Activated CD8-positive, alpha-beta memory T cell treated with anti-CD3 and anti-CD28 coated beads for 1 hour (primary cell): Measurements from ENCODE around the gene PTPRO.

Source experiments
- DNase-seq, 2 donors: peaks; one replicate each; pipeline ENCODE4 v3.0.0-alpha.2; 2020; ENCODE audit warnings: low read depth in 1 of 2; ENCODE audit errors: extremely low read depth in 1 of 2

PTPRO gene

GRCh38 chr12:15322164-15323061 is at the start of gene PTPRO:
Gene PTPRO, plus strand, starts transcription at chr12:15322508.
- DNase-seq: no peak

DNA sequence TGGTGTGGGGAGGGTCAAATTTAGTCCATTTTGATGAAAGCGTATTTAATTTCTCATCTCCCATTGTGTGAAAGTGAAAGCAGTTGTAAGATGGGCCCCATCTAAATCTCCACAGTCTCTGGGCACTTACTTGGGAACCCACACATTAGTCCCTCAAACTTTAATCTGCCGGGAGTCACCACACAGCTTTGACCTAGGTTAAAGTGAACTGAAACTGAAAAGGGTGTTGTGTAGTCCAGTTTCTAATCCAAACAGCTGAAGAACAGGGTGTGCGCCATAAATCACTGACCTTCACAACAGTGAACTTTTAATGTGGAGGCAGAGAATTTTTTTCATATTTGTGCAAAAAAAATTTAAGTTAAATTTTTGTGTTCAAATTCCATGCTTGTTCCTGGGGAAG is 48.4 kb upstream of the PTPRO start:
- DNase-seq: no peak

DNA sequence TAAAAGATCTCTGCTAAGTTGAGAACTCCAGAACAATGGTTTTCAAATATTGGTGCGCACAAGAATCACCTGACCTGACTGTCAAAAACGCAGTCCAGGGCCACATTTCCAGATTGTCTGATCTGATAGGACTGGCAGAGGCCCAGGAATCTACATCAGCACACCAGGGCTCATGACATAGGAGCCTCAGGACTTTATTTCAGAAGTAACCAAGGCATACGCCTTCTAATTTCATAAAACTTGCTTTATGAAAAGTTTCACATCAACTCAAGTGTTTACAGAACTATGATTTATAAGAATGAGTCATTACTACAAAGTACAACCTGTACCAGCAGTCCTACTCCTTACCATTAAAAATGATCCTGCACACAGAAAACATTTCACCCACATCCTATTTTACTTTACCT is 47.7 kb upstream of the PTPRO start:
- DNase-seq: no peak

- no peak for DNase-seq
Observed at GRCh38 chr12:15276088-15276698, 46.1 kb upstream of the PTPRO start.

GRCh38 chr12:15278816-15279658 is 43.3 kb upstream of the PTPRO start:
- no peak for DNase-seq

GRCh38 chr12:15280930-15281329 is 41.4 kb upstream of the PTPRO start:
- DNase-seq: no peak

- DNase-seq: no peak
Observed at GRCh38 chr12:15289192-15289591, 33.1 kb upstream of the PTPRO start.

GRCh38 chr12:15293731-15294130 is 28.6 kb upstream of the PTPRO start:
- no peak for DNase-seq

GRCh38 chr12:15299947-15300346 is 22.4 kb upstream of the PTPRO start:
- DNase-seq: no peak

DNA sequence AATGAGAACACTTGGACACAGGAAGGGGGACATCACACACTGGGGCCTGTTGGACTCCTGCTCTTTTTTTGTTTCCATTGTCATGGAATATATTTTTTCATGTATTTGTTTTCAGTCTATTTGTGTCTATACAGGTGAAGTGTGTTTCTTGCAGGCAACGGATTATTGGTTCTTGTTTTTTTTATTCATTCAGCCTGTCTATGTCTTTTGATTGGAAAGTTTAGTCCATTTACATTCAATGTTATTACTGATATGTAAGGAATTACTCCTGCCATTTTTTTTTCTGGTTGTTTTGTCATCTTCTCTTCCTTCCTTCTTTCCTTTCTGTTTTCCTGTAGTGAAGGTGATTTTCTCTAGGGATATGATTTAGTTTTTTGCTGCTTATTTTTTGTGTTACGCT is 18.0 kb upstream of the PTPRO start:
- no peak for DNase-seq

GRCh38 chr12:15306605-15307004 is 15.7 kb upstream of the PTPRO start:
- DNase-seq: no peak

GRCh38 chr12:15307079-15307478 is 15.2 kb upstream of the PTPRO start:
- DNase-seq: no peak

DNA sequence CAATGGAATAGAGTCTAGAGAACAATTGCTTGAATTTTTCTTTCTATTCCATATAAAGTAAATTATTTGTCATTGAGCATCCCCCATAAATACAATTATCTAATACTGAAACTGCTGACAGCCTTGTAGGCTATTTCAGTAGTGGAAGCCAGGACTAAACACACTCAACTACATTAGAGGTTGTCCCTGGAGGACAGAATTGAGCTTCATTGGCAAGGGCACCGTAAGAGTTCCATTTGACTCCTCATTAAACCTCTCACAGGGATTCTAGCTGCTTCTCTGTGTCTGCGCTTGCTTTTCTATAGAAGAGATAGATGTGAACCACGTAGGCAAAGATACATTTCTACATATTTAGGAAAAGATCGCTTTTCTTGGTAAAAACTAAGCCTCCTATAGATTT is 3.5 kb upstream of the PTPRO start:
- DNase-seq: no peak

DNA sequence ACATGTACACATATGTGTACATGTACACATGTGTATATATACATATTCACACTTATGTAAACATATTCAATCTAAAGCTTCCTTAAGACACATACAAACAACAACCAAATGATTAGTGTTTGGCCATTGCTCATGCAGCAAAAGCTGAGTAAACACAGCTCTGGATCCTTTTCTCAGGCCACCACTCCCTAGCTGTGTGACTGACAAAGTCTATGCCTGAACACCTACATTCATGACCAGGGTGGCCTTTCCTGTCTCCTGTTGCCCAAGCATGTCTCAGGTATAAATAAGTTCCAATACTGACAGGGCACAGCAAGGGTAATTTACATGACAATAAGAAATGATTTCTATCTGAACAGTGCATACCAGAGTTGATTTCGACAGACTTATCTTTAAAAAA is 1.4 kb upstream of the PTPRO start:
- DNase-seq: no peak

- DNase-seq: no peak
Observed at GRCh38 chr12:15323480-15323879, 1.2 kb downstream of the PTPRO start.

GRCh38 chr12:15329891-15330290 is 7.6 kb downstream of the PTPRO start:
- no peak for DNase-seq

GRCh38 chr12:15334225-15334624 is 11.9 kb downstream of the PTPRO start:
- no peak for DNase-seq

- no peak for DNase-seq
Observed at GRCh38 chr12:15335959-15336358, 13.7 kb downstream of the PTPRO start.

- no peak for DNase-seq
Observed at GRCh38 chr12:15336768-15337553, 14.7 kb downstream of the PTPRO start.

GRCh38 chr12:15341371-15341770 is 19.1 kb downstream of the PTPRO start:
- DNase-seq: no peak

DNA sequence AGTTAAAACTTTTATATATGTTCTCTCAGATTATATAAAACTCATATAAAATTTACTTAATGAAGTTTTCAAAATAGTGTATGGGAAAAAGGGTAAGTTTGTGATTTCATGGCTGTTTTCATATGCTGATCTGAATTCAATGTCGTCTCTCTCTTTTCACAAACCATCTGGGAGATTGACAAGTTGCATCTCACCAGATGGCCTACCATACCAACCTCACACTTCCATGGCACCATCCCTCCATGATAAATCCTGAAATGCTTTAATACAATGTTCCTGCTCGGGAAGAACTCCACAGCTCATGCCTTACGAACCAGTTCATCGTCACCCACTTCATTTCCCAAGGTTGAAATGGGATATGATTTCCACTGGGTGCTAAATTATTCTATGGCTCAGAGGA is 22.3 kb downstream of the PTPRO start:
- DNase-seq: no peak
